HCT116 (cell line): ENCODE results near the gene MVK. TPM values are rescaled to one million over a fixed set of nuclear protein-coding genes. Genes with fewer than 3 reads are reported as not detected.

Source experiments
- ATAC-seq: fragments of 200-7000 bp; cut with Tn5 transposase; 2 replicates; pipeline ENCODE4 v1.9.1; 2020; ENCODE audit warnings: mild to moderate bottlenecking, moderate library complexity
- BruUV-seq: library from RNA; stranded (reverse); fragments of 400-500 nt; replicated peaks from 2 replicates; lab custom pipeline; 2021; lab: Mats Ljungman, UMichigan
- CTCF ChIA-PET: fragments of 300-600 bp; sonication (Branson Sonifier 250); formaldehyde crosslinking; loops from one replicate; lab custom pipeline; 2021; ENCODE audit warnings: antibody characterized with exemption; lab: Charles Lee
- POLR2A ChIA-PET: fragments of 300-600, 350-600 bp; sonication (Branson Sonifier 250); formaldehyde crosslinking; loops from one replicate; lab custom pipeline; 2021; ENCODE audit warnings: antibody characterized with exemption; lab: Charles Lee
- RAD21 ChIA-PET, 2 experiments: fragments of 300-600 bp; sonication (Branson Sonifier 250); formaldehyde crosslinking; loops; one replicate each; lab custom pipeline; 2023; ENCODE audit warnings: low total read pairs in 2 of 2; ENCODE audit not compliant: uncharacterized antibody in 2 of 2, unreplicated experiment in 2 of 2, low non-redundant PET in 1 of 2; lab: Charles Lee
- DNase-seq: peaks from one replicate; pipeline ENCODE4 v3.0.0-alpha.2; 2010; ENCODE audit warnings: low read depth, low spot score
- H2AFZ ChIP-seq: fragments of 200-600 bp; shearing (Covaris generic), sonication (generic); 2 replicates; pipeline ENCODE4 v1.6.1; 2017; ENCODE audit warnings: low read depth, mixed run types, mixed read lengths, antibody characterized with exemption, low read length; ENCODE audit not compliant: poor library complexity, severe bottlenecking
- H3K27ac ChIP-seq: 2 replicates; pipeline ENCODE4 v1.5.1; 2012; ENCODE audit warnings: low read depth, low read length
- H3K27me3 ChIP-seq: fragments of 200-600 bp; sonication (generic); 2 replicates; pipeline ENCODE4 v1.6.1; 2016; ENCODE audit warnings: mixed run types, low read length, mixed read lengths; ENCODE audit not compliant: insufficient read depth
- H3K36me3 ChIP-seq, 2 experiments: fragments of 200-500 bp in 1 of 2; fragments of 200-600 bp in 1 of 2; sonication (Bioruptor generic) in 1 of 2; sonication (generic) in 1 of 2; 2 replicates each; pipeline versions ENCODE4 v1.5.1 to v1.6.1; 2014 to 2016; ENCODE audit warnings: low read length in 2 of 2, inconsistent platforms in 1 of 2, mixed read lengths in 1 of 2, mixed run types in 1 of 2; ENCODE audit not compliant: insufficient read depth in 2 of 2, control insufficient read depth in 1 of 2
- H3K4me1 ChIP-seq, 2 experiments: fragments of 200-600 bp in 1 of 2; sonication (generic) in 1 of 2; 2 replicates each; pipeline versions ENCODE4 v1.5.1 to v1.6.1; 2012 to 2017; ENCODE audit warnings: low read length in 2 of 2, inconsistent platforms in 1 of 2, mild to moderate bottlenecking in 1 of 2, mixed read lengths in 1 of 2, mixed run types in 1 of 2, moderate library complexity in 1 of 2; ENCODE audit not compliant: insufficient read depth in 2 of 2, control insufficient read depth in 1 of 2
- H3K4me2 ChIP-seq: fragments of 200-600 bp; sonication (generic); 2 replicates; pipeline ENCODE4 v1.6.1; 2017; ENCODE audit warnings: mixed run types, low read length, mixed read lengths
- H3K4me3 ChIP-seq, 2 experiments: fragments of 200-600 bp in 1 of 2; sonication (generic) in 1 of 2; replicated peaks in 1 of 2; 2 replicates each; pipeline ENCODE4 v1.5.1; 2011 to 2016; ENCODE audit warnings: low read length in 2 of 2, control low read depth in 1 of 2, low read depth in 1 of 2, mild to moderate bottlenecking in 1 of 2, mixed read lengths in 1 of 2, mixed run types in 1 of 2
- H3K79me2 ChIP-seq: fragments of 200-600 bp; sonication (generic); 2 replicates; pipeline ENCODE4 v1.6.1; 2017; ENCODE audit warnings: mild to moderate bottlenecking, mixed run types, low read length, moderate library complexity, mixed read lengths; ENCODE audit not compliant: insufficient read depth
- H3K9ac ChIP-seq: fragments of 200-600 bp; sonication (generic); 2 replicates; pipeline ENCODE4 v1.6.1; 2016; ENCODE audit warnings: low read length, mixed read lengths
- H3K9me2 ChIP-seq: fragments of 200-600 bp; sonication (generic), shearing (Covaris generic); 2 replicates; pipeline ENCODE4 v1.6.1; 2017; ENCODE audit warnings: mixed run types, mild to moderate bottlenecking, moderate library complexity; ENCODE audit not compliant: insufficient read depth
- H3K9me3 ChIP-seq, 2 experiments: fragments of 200-500 bp in 1 of 2; fragments of 200-600 bp in 1 of 2; sonication (Bioruptor generic) in 1 of 2; sonication (generic) in 1 of 2; 2 replicates each; pipeline ENCODE4 v1.6.1; 2014 to 2017; ENCODE audit warnings: low read length in 2 of 2, mixed read lengths in 2 of 2, inconsistent platforms in 1 of 2, low read depth in 1 of 2, mild to moderate bottlenecking in 1 of 2, mixed run types in 1 of 2, moderate library complexity in 1 of 2; ENCODE audit not compliant: control insufficient read depth in 1 of 2, insufficient read depth in 1 of 2
- H4K20me1 ChIP-seq: fragments of 200-600 bp; sonication (generic), shearing (Covaris generic); 2 replicates; pipeline ENCODE4 v1.6.1; 2017; ENCODE audit warnings: mixed run types, mild to moderate bottlenecking, moderate library complexity; ENCODE audit not compliant: insufficient read depth
- CEBPB ChIP-seq: IDR thresholded peaks from 2 replicates; pipeline ENCODE4 v1.6.1; 2012; ENCODE audit warnings: low read depth
- EZH2 ChIP-seq: fragments of 200-600 bp; sonication (generic); IDR thresholded peaks from 2 replicates; pipeline ENCODE4 v1.6.1; 2017; ENCODE audit warnings: antibody characterized with exemption, mixed run types
- EZH2phosphoT487 ChIP-seq: fragments of 200-600 bp; IDR thresholded peaks from 2 replicates; pipeline ENCODE4 v1.6.1; 2018; ENCODE audit warnings: antibody characterized with exemption, borderline replicate concordance
- JUND ChIP-seq: IDR thresholded peaks from 2 replicates; pipeline ENCODE4 v1.6.1; 2012
- POLR2AphosphoS5 ChIP-seq: IDR thresholded peaks from 2 replicates; pipeline ENCODE4 v1.6.1; 2011; ENCODE audit warnings: mild to moderate bottlenecking, low read depth, low read length, moderate library complexity
- REST ChIP-seq: IDR thresholded peaks from 2 replicates; pipeline ENCODE4 v1.6.1; 2012; ENCODE audit warnings: low read depth
- SIN3A ChIP-seq: IDR thresholded peaks from 2 replicates; pipeline ENCODE4 v1.6.1; 2012; ENCODE audit warnings: low read depth
- SP1 ChIP-seq: IDR thresholded peaks from 2 replicates; pipeline ENCODE4 v1.6.1; 2012; ENCODE audit warnings: low read depth
- TCF7L2 ChIP-seq: IDR thresholded peaks from 2 replicates; pipeline ENCODE4 v1.7.0; 2011; ENCODE audit warnings: borderline replicate concordance, inconsistent platforms; ENCODE audit not compliant: insufficient read depth, insufficient read length; ENCODE audit errors: extremely low read depth
- YY1 ChIP-seq: IDR thresholded peaks from 2 replicates; pipeline ENCODE4 v1.6.1; 2011; ENCODE audit warnings: low read length, low read depth, moderate library complexity, mild to moderate bottlenecking; ENCODE audit not compliant: insufficient replicate concordance; ENCODE audit errors: extremely low read depth
- ZBTB33 ChIP-seq: IDR thresholded peaks from 2 replicates; pipeline ENCODE4 v1.6.1; 2011; ENCODE audit warnings: mild to moderate bottlenecking, low read length, moderate library complexity; ENCODE audit not compliant: insufficient replicate concordance; ENCODE audit errors: extremely low read depth
- ZNF274 ChIP-seq: fragments of 200-500 bp; sonication (Bioruptor generic); IDR thresholded peaks from 2 replicates; pipeline ENCODE4 v1.6.1; 2014; ENCODE audit warnings: mild to moderate bottlenecking, low read depth, low read length, inconsistent platforms
- intact Hi-C: fragments of 100-400 bp; cut with micrococcal nuclease; formaldehyde crosslinking; loops from 2 replicates; pipeline ENCODE4 v1.10.0; 2022
- total RNA-seq: library from RNA; stranded (reverse); gene quantifications from one replicate; pipeline ENCODE4 v1.2.1, GENCODE V29; 2021; ENCODE audit not compliant: unreplicated experiment

The MVK gene
- total RNA-seq, 1 experiment from 2014 or later = 17.3 TPM

DNA sequence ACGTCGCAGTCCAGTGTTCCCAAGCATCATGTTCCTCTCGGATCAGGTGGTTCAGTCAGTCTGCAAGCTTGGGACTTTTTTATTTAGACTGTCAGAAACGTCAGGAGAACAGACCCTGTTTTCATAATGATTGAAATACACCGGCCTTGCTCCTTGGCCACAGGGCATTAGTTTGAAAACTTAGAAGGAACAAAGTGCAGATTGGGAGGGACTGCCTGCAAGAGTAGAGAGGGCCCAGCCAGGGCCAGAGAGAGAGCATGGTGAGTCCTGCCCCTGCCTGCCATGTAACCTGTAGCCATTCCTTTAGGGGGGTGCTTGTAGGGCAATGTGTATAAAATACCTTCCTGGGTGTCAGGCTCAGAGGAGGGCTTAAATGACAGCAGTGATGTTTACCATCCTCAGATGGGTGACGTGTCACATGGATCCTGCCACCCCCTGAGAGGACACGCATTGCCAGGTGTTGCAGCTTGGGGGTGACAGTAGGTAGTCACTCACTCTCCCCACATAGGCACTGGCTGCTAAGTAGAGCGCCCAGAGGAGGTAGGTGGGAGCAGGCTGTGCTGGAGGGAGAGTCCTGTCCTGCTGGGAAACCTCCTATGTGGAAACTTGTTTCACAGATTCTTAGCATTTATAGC lies 46.0 kb upstream of the MVK start:
- Histone ChIP-seq H3K79me2 (no peaks in the 10 kb centered on the region), H3K36me3 (peaks cover 0 to 3% of the 10 kb centered on the region in 2 experiments; a peak in 1 of 4 replicates), H3K27ac (no peak overlapping the region), H2AFZ (no peak overlapping the region), H3K9me2 (no peaks in the 10 kb centered on the region), H3K4me3 (no peak overlapping the region), H4K20me1 (no peaks in the 10 kb centered on the region), H3K4me2 (no peak overlapping the region), H3K9me3 (no peaks in the 10 kb centered on the region), H3K27me3 (no peaks in the 10 kb centered on the region), H3K9ac (no peak overlapping the region), H3K4me1 (no peaks in the 10 kb centered on the region)
- no TSS peak for BruUV-seq
- ChIA-PET RAD21 (no interaction called here), CTCF (no interaction called here), POLR2A (no interaction called here)
- ATAC-seq (no peak), DNase-seq (no peak)
- intact Hi-C loops = no loop called here
- TF ChIP-seq SP1 = no peak
- no peak for TF ChIP-seq JUND
- TF ChIP-seq EZH2 = no peak
- TF ChIP-seq SIN3A = no peak
- no peak for TF ChIP-seq TCF7L2

GRCh38 chr12:109529691-109530640 lies 43.6 kb upstream of the MVK start:
- no TSS peak for BruUV-seq
- no peak overlapping the region for H3K4me3 ChIP-seq
- H3K4me2 ChIP-seq = no peak overlapping the region
- no peaks in the 10 kb centered on the region for H3K4me1 ChIP-seq
- no peaks in the 10 kb centered on the region for H3K9me2 ChIP-seq
- ChIA-PET POLR2A (no interaction called here), CTCF (no interaction called here), RAD21 (no interaction called here)
- H3K36me3 ChIP-seq = no peaks in the 10 kb centered on the region; a peak in 1 of 4 replicates
- no peak overlapping the region for H3K9ac ChIP-seq
- DNase-seq = no peak
- H3K9me3 ChIP-seq = no peaks in the 10 kb centered on the region
- no peak overlapping the region for H2AFZ ChIP-seq
- intact Hi-C loops = no loop called here
- H3K27ac ChIP-seq = no peak overlapping the region
- H4K20me1 ChIP-seq = no peaks in the 10 kb centered on the region
- ATAC-seq = no peak
- no peaks in the 10 kb centered on the region for H3K27me3 ChIP-seq
- no peaks in the 10 kb centered on the region for H3K79me2 ChIP-seq
- TF ChIP-seq YY1 (no peak), TCF7L2 (no peak), ZBTB33 (no peak), REST (no peak), ZNF274 (no peak), SIN3A (no peak), CEBPB (no peak), POLR2AphosphoS5 (no peak), EZH2phosphoT487 (no peak)
